Activated CD8-positive, alpha-beta memory T cell treated with anti-CD3 and anti-CD28 coated beads, Interleukin-2, amount 50 U/mL, for 1 hour (primary cell): Measurements from ENCODE around the gene ITPR3.

Source experiments
- DNase-seq: peaks from one replicate; pipeline ENCODE4 v3.0.0-alpha.2; 2020; ENCODE audit errors: extremely low read depth

ITPR3 gene

DNA sequence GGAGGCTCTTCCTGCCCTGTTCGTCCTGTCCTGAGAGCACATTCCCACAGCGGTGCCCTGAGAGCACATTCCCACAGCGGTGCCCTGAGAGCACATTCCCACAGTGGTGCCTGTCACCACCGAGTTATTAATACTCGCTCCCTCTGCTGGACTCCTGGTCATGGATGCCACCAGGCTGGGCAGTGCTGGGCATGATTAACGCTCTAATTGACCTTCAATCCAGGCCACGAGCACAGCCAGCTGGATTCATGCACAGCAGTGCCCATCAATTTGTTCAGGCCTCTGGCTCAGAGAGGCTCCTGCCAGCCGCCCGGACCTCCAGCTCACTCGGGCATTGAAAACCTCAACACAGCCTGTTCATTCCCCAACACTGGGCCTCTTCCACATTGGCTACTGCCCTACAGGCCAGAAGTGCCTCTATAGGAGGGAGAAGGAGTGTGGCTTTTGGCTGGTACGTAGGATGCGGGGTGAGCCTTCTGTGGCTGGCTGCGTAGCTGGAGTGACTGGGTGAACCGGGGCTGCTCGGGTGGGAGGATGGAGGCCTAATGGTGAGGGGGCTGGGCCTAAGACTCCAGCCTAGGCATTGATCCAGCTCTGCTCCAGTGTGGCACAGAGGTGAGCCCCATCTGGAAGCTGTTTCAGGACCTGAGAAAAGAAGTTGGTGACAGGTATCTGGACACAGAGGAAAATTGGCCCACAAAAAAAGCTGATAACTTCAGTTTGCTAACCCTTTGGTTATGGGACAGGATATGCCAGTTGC, 116.3 kb downstream of the ITPR3 start:
- DNase-seq = no peak

DNA sequence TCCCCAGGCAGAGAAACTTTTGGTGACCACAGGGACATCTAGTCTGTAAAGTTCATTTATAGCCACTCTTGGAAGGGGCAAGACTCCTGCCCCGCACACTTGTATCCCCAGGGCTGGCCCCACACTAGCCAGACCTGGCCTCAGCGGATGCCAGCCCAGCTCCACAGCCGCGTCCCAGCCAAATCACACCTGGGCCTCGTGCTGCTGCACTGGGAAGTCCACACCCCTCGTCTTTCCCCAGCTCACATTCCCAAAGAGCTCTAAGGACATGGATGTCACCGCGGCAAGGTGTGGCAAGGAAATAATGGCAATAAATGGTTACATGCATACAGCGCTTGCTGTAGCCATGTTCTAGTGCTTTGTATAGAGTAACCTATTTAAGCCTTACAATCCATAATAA, 117.0 kb downstream of the ITPR3 start:
- no peak for DNase-seq

DNA sequence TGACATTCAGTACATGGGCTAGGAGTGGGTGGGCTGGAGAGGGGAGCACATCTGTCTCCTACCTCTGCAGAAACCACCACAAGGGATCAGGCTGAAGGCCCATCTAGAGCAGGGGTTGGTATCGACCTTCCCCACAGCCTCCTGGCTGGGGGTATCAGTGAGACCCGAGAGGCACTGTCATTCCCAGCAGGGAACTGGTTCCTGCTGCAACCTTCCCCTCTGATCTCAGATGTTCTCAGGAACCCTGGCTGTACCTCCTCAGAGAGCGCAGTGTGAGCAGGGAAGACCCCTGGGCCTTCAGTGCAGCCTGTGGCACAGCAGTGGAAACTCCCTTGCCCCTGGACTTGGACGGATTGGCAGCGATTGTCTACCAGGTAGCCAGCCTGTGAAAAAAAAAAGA, 117.8 kb downstream of the ITPR3 start:
- DNase-seq = no peak

DNA sequence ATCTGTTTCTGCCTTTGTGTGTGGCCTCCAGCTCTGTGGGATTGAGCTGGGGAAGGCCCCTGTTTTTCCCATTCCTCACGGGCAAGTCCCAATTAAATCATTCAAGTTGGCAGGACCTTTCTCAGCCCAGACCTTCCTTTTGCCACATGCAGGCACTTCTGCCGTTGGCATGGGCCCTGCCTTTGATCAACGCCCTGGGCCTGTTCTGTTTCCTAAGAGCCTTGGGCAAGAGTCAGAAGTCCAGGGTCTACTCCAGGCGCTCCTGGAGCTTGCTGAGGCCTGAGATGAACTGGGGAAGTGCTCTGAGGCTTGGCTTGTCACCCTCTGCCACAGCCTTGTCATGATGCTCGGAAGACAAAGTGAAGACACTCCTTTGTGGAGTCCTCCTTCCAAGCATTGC, 118.4 kb downstream of the ITPR3 start:
- DNase-seq = no peak

DNA sequence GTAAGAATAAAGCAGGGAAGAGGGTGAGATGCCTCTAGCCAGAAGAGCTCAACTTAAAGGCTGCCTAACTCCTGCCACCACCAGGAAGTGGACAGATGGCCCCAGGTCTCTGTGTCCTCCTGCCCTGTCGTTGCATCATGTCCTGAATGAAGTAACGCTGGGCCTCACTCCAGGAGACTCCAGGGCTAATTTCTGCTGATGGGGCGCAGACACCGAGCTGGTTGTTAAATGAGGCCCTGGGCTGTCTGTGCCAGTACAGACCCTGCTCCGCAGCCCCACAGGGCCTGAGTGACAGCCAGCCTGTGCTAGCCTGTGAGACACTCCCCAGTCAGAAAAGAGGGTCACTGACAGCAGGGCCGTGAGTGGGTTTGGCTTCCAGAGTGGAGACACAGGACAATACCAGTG, 119.1 kb downstream of the ITPR3 start:
- DNase-seq = no peak

DNA sequence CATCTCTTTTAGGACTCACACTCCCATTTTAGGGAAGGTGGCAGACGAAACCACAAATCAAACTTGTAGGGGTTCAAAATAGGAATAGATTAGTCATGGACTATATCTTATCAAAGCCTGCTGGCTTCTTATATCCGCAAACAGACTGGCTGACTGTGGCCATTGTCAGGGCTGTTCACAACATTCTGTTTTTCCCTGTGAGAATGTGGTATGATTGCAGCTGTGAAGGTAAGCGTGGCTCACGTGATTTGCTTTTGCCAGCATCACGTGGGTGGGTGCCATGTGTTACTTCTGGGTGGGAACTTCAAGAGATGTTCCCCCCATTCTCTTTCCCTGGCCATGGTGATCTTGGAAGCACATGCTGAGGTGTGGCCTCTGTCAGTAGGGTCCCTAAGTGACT, 119.7 kb downstream of the ITPR3 start:
- no peak for DNase-seq

DNA sequence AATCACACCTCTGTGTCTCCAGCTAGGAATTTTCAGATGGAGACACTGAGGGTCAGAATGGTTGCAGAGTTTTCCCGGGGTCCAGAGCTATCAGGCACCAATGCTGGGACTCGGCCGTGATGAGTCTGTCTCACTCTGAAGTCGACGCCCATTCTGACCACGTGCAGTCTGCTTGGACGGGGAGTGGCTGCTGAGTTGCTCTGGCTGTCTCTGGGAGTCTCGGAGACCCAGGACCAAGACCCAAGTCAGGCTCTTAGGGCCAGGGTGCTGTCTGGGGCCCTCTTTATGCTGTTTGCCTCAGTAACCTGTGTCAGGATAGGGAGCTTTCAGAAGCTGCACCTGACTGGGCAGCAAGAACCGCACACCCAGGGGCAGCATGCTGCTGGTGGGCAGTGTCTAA, 121.0 kb downstream of the ITPR3 start:
- DNase-seq = no peak

DNA sequence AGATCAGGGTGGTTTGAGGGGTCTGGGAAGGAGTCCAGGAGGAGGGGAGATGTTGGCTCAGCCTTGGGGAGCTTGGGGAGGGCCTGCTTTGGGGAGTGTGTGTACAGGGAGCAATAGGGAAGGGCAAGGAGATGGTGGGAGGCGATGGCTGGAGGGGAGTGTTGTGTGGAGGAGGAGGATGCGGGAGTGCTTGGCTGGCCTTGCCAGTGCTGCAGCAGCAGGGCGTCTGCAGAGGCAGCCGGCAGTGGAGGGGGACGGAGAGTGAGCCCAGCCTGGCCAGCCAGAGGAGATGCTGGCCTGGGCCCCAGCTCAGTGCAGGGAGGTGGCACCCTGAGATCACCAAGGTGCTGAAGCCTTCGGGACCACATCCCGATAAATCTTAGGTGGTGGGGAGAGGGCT, 121.7 kb downstream of the ITPR3 start:
- DNase-seq = no peak

DNA sequence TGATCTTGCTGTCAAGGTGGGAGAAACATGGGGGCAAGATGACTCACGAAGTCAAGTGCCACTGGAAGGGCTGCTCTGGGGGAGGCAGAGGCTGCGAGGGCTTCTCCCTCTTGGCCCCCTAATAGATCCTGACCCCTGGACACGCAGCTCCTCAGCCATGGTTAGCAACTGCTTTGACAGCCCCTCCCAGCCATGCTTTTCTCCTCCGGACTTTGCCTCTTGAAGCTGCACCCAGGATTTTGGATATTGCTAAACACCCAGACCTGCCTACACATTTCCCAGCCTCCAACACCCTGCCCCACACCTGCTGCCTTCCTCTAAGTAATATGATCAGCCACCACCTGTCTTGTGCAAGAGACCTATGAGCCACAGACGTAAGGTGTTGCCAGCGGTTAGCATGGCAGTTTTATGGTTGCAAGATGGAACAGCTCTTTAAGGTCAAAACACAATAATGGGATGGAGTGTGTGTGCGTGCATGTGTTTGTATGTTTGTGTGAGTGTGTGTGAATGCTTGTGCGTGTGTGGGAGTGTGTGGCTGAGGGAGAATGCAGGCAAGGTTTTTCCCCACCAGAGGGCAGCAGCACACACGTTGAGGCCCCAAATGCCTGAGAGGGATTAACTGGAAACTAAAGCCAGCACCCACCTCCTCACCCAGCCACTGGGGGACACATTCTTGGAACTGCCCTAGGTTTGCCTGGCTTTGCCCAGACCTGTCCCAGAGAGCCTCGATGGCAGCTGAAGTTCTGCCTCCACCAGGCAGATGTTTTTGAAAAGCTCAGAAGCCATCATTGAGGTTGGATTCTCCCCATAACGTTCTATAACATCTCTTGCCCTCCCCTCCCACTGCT, 123.1 kb downstream of the ITPR3 start:
- peak; percentile 34 for DNase-seq

DNA sequence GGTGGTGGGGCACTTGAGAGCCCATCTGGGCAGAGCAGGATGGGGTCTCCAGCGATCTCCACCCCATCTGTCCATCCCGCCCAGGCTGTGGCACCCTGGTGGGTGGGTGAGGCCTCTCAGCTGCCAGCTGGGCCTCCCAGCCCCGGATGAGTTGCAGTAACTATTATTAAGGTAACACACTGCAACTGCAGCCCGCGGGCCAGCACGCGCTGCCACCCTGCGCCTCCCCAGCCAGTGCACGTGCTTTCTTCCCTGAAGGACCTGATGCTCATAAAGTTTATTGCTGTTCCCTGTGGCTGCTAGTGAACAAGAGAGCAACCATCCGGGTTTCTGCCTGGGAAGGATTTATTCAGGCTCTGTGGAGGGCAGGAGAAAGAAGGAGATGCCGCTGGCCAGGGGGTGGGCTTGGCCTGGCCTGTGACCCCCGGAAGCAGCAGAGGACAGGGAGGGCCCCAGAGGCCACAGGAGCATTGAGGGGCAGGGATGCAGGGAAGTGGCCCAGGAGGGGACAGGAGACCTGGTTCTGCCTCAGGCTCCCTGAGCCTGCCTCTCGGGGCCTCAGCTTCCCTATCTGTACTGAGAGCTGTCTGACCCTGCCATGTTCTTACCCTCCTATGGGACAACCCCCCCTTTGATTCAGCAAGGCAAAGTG, 123.9 kb downstream of the ITPR3 start:
- DNase-seq = no peak

DNA sequence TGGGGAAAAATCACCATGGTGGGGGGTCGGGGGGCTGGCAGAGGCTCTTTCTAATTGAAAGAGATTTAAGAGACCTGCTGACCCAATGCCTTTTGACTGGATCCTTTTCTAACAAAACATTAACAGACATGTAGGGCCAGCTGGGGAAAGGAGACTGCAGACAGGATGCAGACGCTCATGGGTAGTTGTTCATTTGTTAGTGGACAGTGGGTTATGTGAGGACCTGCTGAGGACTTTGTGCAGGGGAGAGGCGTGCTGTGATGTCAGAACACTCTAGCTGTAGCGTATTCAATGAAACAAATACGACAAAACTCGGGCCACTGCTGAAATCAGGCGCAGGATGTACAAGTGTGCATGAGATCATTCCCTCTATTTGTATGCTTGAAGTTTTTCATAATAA, 124.4 kb downstream of the ITPR3 start:
- DNase-seq = no peak
